ENCODE results near the gene INSYN2B. TPM values are rescaled to one million over a fixed set of nuclear protein-coding genes. Genes with fewer than 3 reads are reported as not detected.

INSYN2B gene
- total RNA-seq, 5 donors from 2014 or later (not counting 1 experiment from before 2014, with no cell fraction given) = not detected

DNA sequence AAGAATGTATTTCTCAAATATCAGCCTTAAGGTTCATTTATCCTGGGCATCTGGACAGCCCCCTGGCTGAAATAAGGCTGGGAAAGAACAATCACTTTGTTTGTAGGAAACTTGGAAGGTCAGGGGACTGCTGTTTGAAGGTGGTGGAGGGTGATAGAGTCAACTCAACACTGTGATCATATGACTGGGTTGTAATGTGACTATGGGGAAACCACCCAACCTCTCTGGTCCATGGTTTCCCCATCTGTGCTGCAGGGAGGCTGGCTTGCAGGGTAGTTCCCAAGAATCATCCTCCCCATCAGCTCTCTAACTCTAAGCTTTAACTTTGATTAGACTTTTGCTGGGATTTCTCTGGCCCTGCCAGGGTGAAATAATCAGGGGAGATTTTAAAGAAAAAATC lies 10.0 kb downstream of the INSYN2B start:
- H3K9me3 ChIP-seq = no peaks in the 10 kb centered on the region
- no peaks in the 10 kb centered on the region for H3K27me3 ChIP-seq (replicated peaks in 1 of 2; ENCODE audit: control insufficient read depth in 2 of 2, extremely low read depth in 1 of 2, insufficient read depth in 2 of 2, low read length in 1 of 2)
- DNase-seq (no peak), ATAC-seq (replicated peaks in 1 of 4) (no peak)
- CTCF ChIA-PET = no interaction called here
- no peak overlapping the region for H3K27ac Mint-ChIP-seq
- no peak overlapping the region for H3K4me3 ChIP-seq (ENCODE audit: control insufficient read depth in 1 of 2, extremely low read depth in 1 of 2, low read length in 1 of 2)
- no peaks in the 10 kb centered on the region for H3K9me3 Mint-ChIP-seq
- H3K4me1 ChIP-seq (ENCODE audit: control insufficient read depth in 1 of 2, extremely low read depth in 1 of 2, insufficient read depth in 2 of 2, low read length in 2 of 2) = no peaks in the 10 kb centered on the region
- H3K36me3 Mint-ChIP-seq = peaks cover 47% of the 10 kb centered on the region
- H3K27ac ChIP-seq (ENCODE audit: low read length) = no peak overlapping the region
- peaks cover 0 to 11% of the 10 kb centered on the region in 2 donors for H3K36me3 ChIP-seq (ENCODE audit: control insufficient read depth in 2 of 2, extremely low read depth in 1 of 2, insufficient read depth in 1 of 2, low read length in 1 of 2)
- H3K4me1 Mint-ChIP-seq = peaks cover 3 to 14% (median 5%) of the 10 kb centered on the region in 3 donors
- H3K27me3 Mint-ChIP-seq = no peaks in the 10 kb centered on the region
- POLR2A ChIA-PET = no interaction called here
- no peak overlapping the region for H3K4me3 Mint-ChIP-seq

DNA sequence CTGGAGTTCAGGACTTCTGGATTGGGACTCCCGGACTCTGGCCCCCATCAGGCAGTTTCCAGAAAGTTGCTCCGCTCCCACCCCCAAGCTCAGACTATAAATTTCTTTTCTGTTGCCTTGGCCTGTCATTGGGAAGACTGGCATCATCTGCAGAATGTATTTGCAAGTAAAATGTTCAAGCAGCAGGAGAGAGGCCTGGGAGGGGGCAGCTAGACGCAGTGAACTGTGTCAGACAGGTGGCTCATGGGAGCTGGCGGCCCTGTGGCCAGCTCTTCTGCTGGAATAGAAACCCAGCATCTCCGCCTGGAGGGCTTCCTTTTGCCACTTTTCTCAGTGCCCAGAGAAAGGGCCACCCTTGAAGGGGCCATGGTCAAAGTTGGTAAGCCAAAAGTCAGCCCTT lies 16.0 kb downstream of the INSYN2B start:
- Histone ChIP-seq H3K4me3 (ENCODE audit: control insufficient read depth in 1 of 2, extremely low read depth in 1 of 2, low read length in 1 of 2) (no peak overlapping the region), H3K36me3 (ENCODE audit: control insufficient read depth in 2 of 2, extremely low read depth in 1 of 2, insufficient read depth in 1 of 2, low read length in 1 of 2) (peaks cover 3 to 7% of the 10 kb centered on the region in 2 donors), H3K27me3 (replicated peaks in 1 of 2; ENCODE audit: control insufficient read depth in 2 of 2, extremely low read depth in 1 of 2, insufficient read depth in 2 of 2, low read length in 1 of 2) (no peaks in the 10 kb centered on the region), H3K9me3 (no peaks in the 10 kb centered on the region), H3K4me1 (ENCODE audit: control insufficient read depth in 1 of 2, extremely low read depth in 1 of 2, insufficient read depth in 2 of 2, low read length in 2 of 2) (no peaks in the 10 kb centered on the region), H3K27ac (ENCODE audit: low read length) (no peak overlapping the region)
- no peak overlapping the region for H3K27ac Mint-ChIP-seq
- H3K9me3 Mint-ChIP-seq = no peaks in the 10 kb centered on the region
- H3K27me3 Mint-ChIP-seq = no peaks in the 10 kb centered on the region
- no peak overlapping the region for H3K4me3 Mint-ChIP-seq
- WGBS (ENCODE audit: insufficient coverage) = 93% methylated on average over 3 of the region's 5 CpGs
- POLR2A ChIA-PET = no interaction called here
- H3K4me1 Mint-ChIP-seq = peaks cover 4 to 19% (median 5%) of the 10 kb centered on the region in 3 donors
- peaks cover 45% of the 10 kb centered on the region for H3K36me3 Mint-ChIP-seq
- CTCF ChIA-PET = no interaction called here
- no peak for DNase-seq
- ATAC-seq (replicated peaks in 1 of 4) = no peak

DNA sequence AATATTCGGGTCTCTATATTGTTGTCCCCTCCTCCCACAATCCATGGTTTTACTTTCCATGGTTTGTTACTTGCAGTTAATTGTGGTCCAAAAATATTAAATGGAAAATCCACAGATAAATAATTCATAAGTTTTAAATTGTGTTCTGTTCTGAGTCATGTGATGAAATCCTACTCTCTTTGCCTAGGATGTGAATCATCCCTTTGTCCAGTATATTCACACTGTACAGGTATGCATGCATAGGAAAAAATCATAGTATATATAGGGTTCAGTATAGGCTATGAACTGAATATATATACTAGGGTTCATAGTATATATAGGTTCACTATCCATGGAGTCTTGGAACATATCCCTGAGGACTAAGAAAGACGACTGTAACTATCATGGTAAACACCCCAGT lies 19.6 kb downstream of the INSYN2B start:
- peaks cover 3 to 10% of the 10 kb centered on the region in 2 donors for H3K36me3 ChIP-seq (ENCODE audit: control insufficient read depth in 2 of 2, extremely low read depth in 1 of 2, insufficient read depth in 1 of 2, low read length in 1 of 2)
- Mint-ChIP-seq H3K36me3 (peaks cover 42% of the 10 kb centered on the region), H3K4me3 (no peak overlapping the region), H3K9me3 (no peaks in the 10 kb centered on the region), H3K27ac (no peak overlapping the region), H3K4me1 (peaks cover 0 to 8% (median 2%) of the 10 kb centered on the region in 3 donors), H3K27me3 (no peaks in the 10 kb centered on the region)
- H3K4me3 ChIP-seq (ENCODE audit: control insufficient read depth in 1 of 2, extremely low read depth in 1 of 2, low read length in 1 of 2) = no peak overlapping the region
- H3K9me3 ChIP-seq = no peaks in the 10 kb centered on the region
- H3K27me3 ChIP-seq (replicated peaks in 1 of 2; ENCODE audit: control insufficient read depth in 2 of 2, extremely low read depth in 1 of 2, insufficient read depth in 2 of 2, low read length in 1 of 2) = no peaks in the 10 kb centered on the region
- no peaks in the 10 kb centered on the region for H3K4me1 ChIP-seq (ENCODE audit: control insufficient read depth in 1 of 2, extremely low read depth in 1 of 2, insufficient read depth in 2 of 2, low read length in 2 of 2)
- POLR2A ChIA-PET = no interaction called here
- no peak for ATAC-seq (replicated peaks in 1 of 4)
- DNase-seq = no peak
- H3K27ac ChIP-seq (ENCODE audit: low read length) = no peak overlapping the region
- CTCF ChIA-PET = no interaction called here
- WGBS (ENCODE audit: insufficient coverage) = no CpG with 5 or more reads among the region's 2 CpGs

DNA sequence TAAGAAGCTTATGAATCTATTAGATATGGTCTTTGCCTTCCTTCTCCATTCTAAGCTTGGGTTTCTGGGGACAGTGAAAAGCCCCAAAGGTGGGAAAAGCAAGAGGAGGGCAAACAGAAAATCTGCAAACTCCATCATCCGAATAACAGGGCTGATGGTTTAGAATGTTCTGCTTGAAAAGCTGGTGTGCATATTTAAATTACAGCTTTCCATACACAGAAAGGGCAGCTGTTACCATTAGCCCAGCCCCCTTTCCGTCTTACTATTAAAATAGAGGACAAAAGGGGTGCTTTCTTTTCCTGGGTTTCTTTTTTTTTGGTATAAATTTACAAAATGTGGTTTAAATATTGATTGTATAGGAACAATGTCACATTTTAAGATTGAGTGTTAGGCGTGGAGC lies 22.0 kb downstream of the INSYN2B start:
- Mint-ChIP-seq H3K4me1 (peaks cover 2 to 8% (median 3%) of the 10 kb centered on the region in 3 donors), H3K36me3 (peaks cover 45% of the 10 kb centered on the region), H3K27ac (no peak overlapping the region), H3K9me3 (no peaks in the 10 kb centered on the region), H3K4me3 (no peak overlapping the region), H3K27me3 (no peaks in the 10 kb centered on the region)
- no peaks in the 10 kb centered on the region for H3K27me3 ChIP-seq (replicated peaks in 1 of 2; ENCODE audit: control insufficient read depth in 2 of 2, extremely low read depth in 1 of 2, insufficient read depth in 2 of 2, low read length in 1 of 2)
- no peaks in the 10 kb centered on the region for H3K4me1 ChIP-seq (ENCODE audit: control insufficient read depth in 1 of 2, extremely low read depth in 1 of 2, insufficient read depth in 2 of 2, low read length in 2 of 2)
- peaks cover 5 to 10% of the 10 kb centered on the region in 2 donors for H3K36me3 ChIP-seq (ENCODE audit: control insufficient read depth in 2 of 2, extremely low read depth in 1 of 2, insufficient read depth in 1 of 2, low read length in 1 of 2)
- ChIA-PET CTCF (no interaction called here), POLR2A (interaction anchor here in 1 of 2 donors (0.6 kb wide), 1 partner anchor 45 kb away, joined by 3 read pairs; no protein-coding TSS in a partner anchor)
- no peak for ATAC-seq (replicated peaks in 1 of 4)
- no CpG with 5 or more reads among the region's 3 CpGs for WGBS (ENCODE audit: insufficient coverage)
- H3K4me3 ChIP-seq (ENCODE audit: control insufficient read depth in 1 of 2, extremely low read depth in 1 of 2, low read length in 1 of 2) = no peak overlapping the region
- DNase-seq = no peak
- no peak overlapping the region for H3K27ac ChIP-seq (ENCODE audit: low read length)
- no peaks in the 10 kb centered on the region for H3K9me3 ChIP-seq

DNA sequence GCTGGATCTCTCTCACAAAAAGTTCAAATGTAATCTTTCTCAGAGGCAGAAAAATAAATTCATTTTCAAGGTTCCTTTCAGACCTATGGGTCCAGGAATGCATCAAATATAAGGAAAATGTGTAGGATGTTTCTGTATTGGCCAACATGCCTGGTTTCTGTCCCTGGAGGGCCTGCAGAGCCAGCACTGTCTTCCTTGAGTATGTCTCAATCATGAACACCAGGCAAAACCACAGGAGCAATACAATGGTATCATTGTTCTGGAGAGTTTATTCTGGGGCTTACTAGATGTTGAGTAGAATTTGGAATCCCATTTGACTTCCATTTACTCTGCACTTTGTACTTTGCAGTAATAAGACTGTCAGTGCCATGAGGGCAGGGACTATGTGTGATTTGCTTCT lies 23.5 kb downstream of the INSYN2B start:
- no peak for DNase-seq
- no peak overlapping the region for H3K4me3 ChIP-seq (ENCODE audit: control insufficient read depth in 1 of 2, extremely low read depth in 1 of 2, low read length in 1 of 2)
- Mint-ChIP-seq H3K9me3 (no peaks in the 10 kb centered on the region), H3K27me3 (no peaks in the 10 kb centered on the region), H3K4me3 (no peak overlapping the region), H3K36me3 (peaks cover 42% of the 10 kb centered on the region), H3K4me1 (peaks cover 0 to 6% (median 5%) of the 10 kb centered on the region in 3 donors), H3K27ac (no peak overlapping the region)
- ChIA-PET CTCF (no interaction called here), POLR2A (no interaction called here)
- H3K27ac ChIP-seq (ENCODE audit: low read length) = no peak overlapping the region
- no peak for ATAC-seq (replicated peaks in 1 of 4)
- no peaks in the 10 kb centered on the region for H3K9me3 ChIP-seq
- H3K27me3 ChIP-seq (replicated peaks in 1 of 2; ENCODE audit: control insufficient read depth in 2 of 2, extremely low read depth in 1 of 2, insufficient read depth in 2 of 2, low read length in 1 of 2) = no peaks in the 10 kb centered on the region
- peaks cover 5 to 10% of the 10 kb centered on the region in 2 donors for H3K36me3 ChIP-seq (ENCODE audit: control insufficient read depth in 2 of 2, extremely low read depth in 1 of 2, insufficient read depth in 1 of 2, low read length in 1 of 2)
- no peaks in the 10 kb centered on the region for H3K4me1 ChIP-seq (ENCODE audit: control insufficient read depth in 1 of 2, extremely low read depth in 1 of 2, insufficient read depth in 2 of 2, low read length in 2 of 2)

DNA sequence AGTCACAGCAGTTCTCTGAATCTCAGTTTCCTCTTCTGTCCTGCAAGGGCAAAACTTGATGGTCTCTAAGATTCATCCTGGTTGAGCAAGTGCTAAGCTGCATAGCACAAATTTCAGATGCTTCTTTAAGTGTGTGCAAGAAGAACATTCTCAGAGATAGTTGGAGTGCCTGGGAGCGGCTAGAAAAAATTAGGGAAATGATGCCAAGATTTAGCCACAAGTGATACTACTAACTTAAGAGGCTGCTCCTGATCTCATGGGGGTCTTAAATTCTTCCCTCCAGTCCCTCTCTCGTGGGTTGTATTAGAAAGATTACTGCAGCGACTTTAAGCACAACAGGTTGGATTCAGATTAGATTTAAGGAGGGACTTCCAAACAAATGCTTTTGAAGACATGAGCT lies 24.2 kb downstream of the INSYN2B start:
- peaks cover 5 to 10% of the 10 kb centered on the region in 2 donors for H3K36me3 ChIP-seq (ENCODE audit: control insufficient read depth in 2 of 2, extremely low read depth in 1 of 2, insufficient read depth in 1 of 2, low read length in 1 of 2)
- Mint-ChIP-seq H3K27ac (no peak overlapping the region), H3K27me3 (no peaks in the 10 kb centered on the region), H3K9me3 (no peaks in the 10 kb centered on the region), H3K4me1 (peaks cover 0 to 7% (median 6%) of the 10 kb centered on the region in 3 donors), H3K4me3 (no peak overlapping the region), H3K36me3 (peaks cover 46% of the 10 kb centered on the region)
- no peaks in the 10 kb centered on the region for H3K4me1 ChIP-seq (ENCODE audit: control insufficient read depth in 1 of 2, extremely low read depth in 1 of 2, insufficient read depth in 2 of 2, low read length in 2 of 2)
- ChIA-PET CTCF (no interaction called here), POLR2A (no interaction called here)
- no peak overlapping the region for H3K4me3 ChIP-seq (ENCODE audit: control insufficient read depth in 1 of 2, extremely low read depth in 1 of 2, low read length in 1 of 2)
- H3K9me3 ChIP-seq = no peaks in the 10 kb centered on the region
- no peak overlapping the region for H3K27ac ChIP-seq (ENCODE audit: low read length)
- DNase-seq = no peak
- H3K27me3 ChIP-seq (replicated peaks in 1 of 2; ENCODE audit: control insufficient read depth in 2 of 2, extremely low read depth in 1 of 2, insufficient read depth in 2 of 2, low read length in 1 of 2) = no peaks in the 10 kb centered on the region
- 100% methylated on average over 1 of the region's 3 CpGs for WGBS (ENCODE audit: insufficient coverage)
- ATAC-seq (replicated peaks in 1 of 4) = no peak

DNA sequence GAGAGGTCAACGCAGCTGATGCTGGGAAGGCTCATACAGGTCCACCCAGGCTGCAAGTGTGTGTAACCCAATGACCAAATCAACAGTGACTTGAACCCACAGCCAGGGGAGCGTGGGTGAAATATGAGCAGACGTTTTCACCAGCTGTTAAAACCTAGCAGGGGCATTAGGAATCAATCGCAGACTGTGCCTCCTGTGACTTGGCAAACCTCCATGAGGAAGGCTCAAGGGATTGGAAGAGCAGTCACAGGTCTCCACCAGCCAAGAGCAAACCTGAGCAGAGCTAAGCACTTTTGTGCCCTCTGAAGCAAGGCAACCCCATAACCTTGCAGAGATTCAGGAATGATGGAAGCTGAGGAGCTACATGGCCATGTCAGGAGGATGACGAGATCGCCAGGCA lies 25.5 kb downstream of the INSYN2B start:
- Mint-ChIP-seq H3K4me3 (no peak overlapping the region), H3K27ac (peak overlapping the region in 1 of 2 donors; percentile 11), H3K27me3 (no peaks in the 10 kb centered on the region), H3K36me3 (peaks cover 54% of the 10 kb centered on the region), H3K9me3 (no peaks in the 10 kb centered on the region), H3K4me1 (peaks cover 0 to 7% (median 6%) of the 10 kb centered on the region in 3 donors)
- no peak for ATAC-seq (replicated peaks in 1 of 4)
- H3K27me3 ChIP-seq (replicated peaks in 1 of 2; ENCODE audit: control insufficient read depth in 2 of 2, extremely low read depth in 1 of 2, insufficient read depth in 2 of 2, low read length in 1 of 2) = no peaks in the 10 kb centered on the region
- no peak overlapping the region for H3K27ac ChIP-seq (ENCODE audit: low read length)
- H3K4me3 ChIP-seq (ENCODE audit: control insufficient read depth in 1 of 2, extremely low read depth in 1 of 2, low read length in 1 of 2) = no peak overlapping the region
- POLR2A ChIA-PET = no interaction called here
- H3K36me3 ChIP-seq (ENCODE audit: control insufficient read depth in 2 of 2, extremely low read depth in 1 of 2, insufficient read depth in 1 of 2, low read length in 1 of 2) = peaks cover 8 to 18% of the 10 kb centered on the region in 2 donors
- H3K9me3 ChIP-seq = no peaks in the 10 kb centered on the region
- WGBS (ENCODE audit: insufficient coverage) = 100% methylated on average over 6 of the region's 6 CpGs
- CTCF ChIA-PET = no interaction called here
- no peaks in the 10 kb centered on the region for H3K4me1 ChIP-seq (ENCODE audit: control insufficient read depth in 1 of 2, extremely low read depth in 1 of 2, insufficient read depth in 2 of 2, low read length in 2 of 2)
- DNase-seq = no peak
